ENCODE measurements around the gene VPS37D.
"Not testable (repeated sequence)": the region's sequence is repeated elsewhere in the genome, so short reads cannot be mapped to it uniquely, and the experiment has no call there.

VPS37D gene

GRCh38 chr7:73645643-73646174, 21.9 kb upstream of the VPS37D start:
- Histone ChIP-seq H3K36me3 (ENCODE audit: control insufficient read depth in 2 of 2, insufficient read depth in 2 of 2, low read length in 2 of 2) (no peaks in the 10 kb centered on the region), H3K4me3 (ENCODE audit: low read length in 2 of 2) (no peak overlapping the region), H3K27ac (ENCODE audit: low read depth in 2 of 2, low read length in 2 of 2) (no peak overlapping the region), H3K9ac (ENCODE audit: low read depth in 1 of 2, low read length in 2 of 2) (no peak overlapping the region), H3K27me3 (ENCODE audit: control insufficient read depth in 2 of 2, insufficient read depth in 2 of 2, low read length in 2 of 2) (peaks cover 8 to 15% of the 10 kb centered on the region in 2 donors), H3K9me3 (ENCODE audit: control insufficient read depth in 2 of 2, low read length in 2 of 2) (peaks cover 0 to 3% of the 10 kb centered on the region in 2 donors), H3K4me1 (ENCODE audit: control insufficient read depth in 2 of 2, insufficient read depth in 2 of 2, low read length in 2 of 2) (peaks cover 9 to 11% of the 10 kb centered on the region in 2 donors)

- no peaks in the 10 kb centered on the region for H3K9me3 ChIP-seq (ENCODE audit: control insufficient read depth in 2 of 2, low read length in 2 of 2)
- peaks cover 8 to 15% of the 10 kb centered on the region in 2 donors for H3K27me3 ChIP-seq (ENCODE audit: control insufficient read depth in 2 of 2, insufficient read depth in 2 of 2, low read length in 2 of 2)
- no peaks in the 10 kb centered on the region for H3K36me3 ChIP-seq (ENCODE audit: control insufficient read depth in 2 of 2, insufficient read depth in 2 of 2, low read length in 2 of 2)
- peaks cover 9 to 11% of the 10 kb centered on the region in 2 donors for H3K4me1 ChIP-seq (ENCODE audit: control insufficient read depth in 2 of 2, insufficient read depth in 2 of 2, low read length in 2 of 2)
- no peak overlapping the region for H3K27ac ChIP-seq (ENCODE audit: low read depth in 2 of 2, low read length in 2 of 2)
- H3K4me3 ChIP-seq (ENCODE audit: low read length in 2 of 2), result no peak overlapping the region
- peak overlapping the region in 1 of 2 donors; percentile 7 for H3K9ac ChIP-seq (ENCODE audit: low read depth in 1 of 2, low read length in 2 of 2)
Measured at GRCh38 chr7:73646785-73647724, 20.6 kb upstream of the VPS37D start.

- Histone ChIP-seq H3K9me3 (ENCODE audit: control insufficient read depth in 2 of 2, low read length in 2 of 2) (no peaks in the 10 kb centered on the region), H3K9ac (ENCODE audit: low read depth in 1 of 2, low read length in 2 of 2) (peak overlapping the region in 1 of 2 donors; percentile 56), H3K4me3 (ENCODE audit: low read length in 2 of 2) (peak overlapping the region; percentile 20 to 27), H3K36me3 (ENCODE audit: control insufficient read depth in 2 of 2, insufficient read depth in 2 of 2, low read length in 2 of 2) (no peaks in the 10 kb centered on the region), H3K4me1 (ENCODE audit: control insufficient read depth in 2 of 2, insufficient read depth in 2 of 2, low read length in 2 of 2) (peaks cover 9 to 11% of the 10 kb centered on the region in 2 donors), H3K27me3 (ENCODE audit: control insufficient read depth in 2 of 2, insufficient read depth in 2 of 2, low read length in 2 of 2) (peaks cover 12 to 17% of the 10 kb centered on the region in 2 donors), H3K27ac (ENCODE audit: low read depth in 2 of 2, low read length in 2 of 2) (no peak overlapping the region)
Measured at GRCh38 chr7:73647725-73648592, 19.7 kb upstream of the VPS37D start.

- no peak overlapping the region for H3K27ac ChIP-seq (ENCODE audit: low read depth in 2 of 2, low read length in 2 of 2)
- H3K4me1 ChIP-seq (ENCODE audit: control insufficient read depth in 2 of 2, insufficient read depth in 2 of 2, low read length in 2 of 2), result peaks cover 9 to 11% of the 10 kb centered on the region in 2 donors
- peak overlapping the region in 1 of 2 donors; percentile 56 for H3K9ac ChIP-seq (ENCODE audit: low read depth in 1 of 2, low read length in 2 of 2)
- H3K4me3 ChIP-seq (ENCODE audit: low read length in 2 of 2), result no peak overlapping the region
- no peaks in the 10 kb centered on the region for H3K36me3 ChIP-seq (ENCODE audit: control insufficient read depth in 2 of 2, insufficient read depth in 2 of 2, low read length in 2 of 2)
- peaks cover 12 to 17% of the 10 kb centered on the region in 2 donors for H3K27me3 ChIP-seq (ENCODE audit: control insufficient read depth in 2 of 2, insufficient read depth in 2 of 2, low read length in 2 of 2)
- no peaks in the 10 kb centered on the region for H3K9me3 ChIP-seq (ENCODE audit: control insufficient read depth in 2 of 2, low read length in 2 of 2)
Measured at GRCh38 chr7:73648593-73649332, 18.9 kb upstream of the VPS37D start.

GRCh38 chr7:73649576-73649975, 18.1 kb upstream of the VPS37D start:
- Histone ChIP-seq H3K4me1 (ENCODE audit: control insufficient read depth in 2 of 2, insufficient read depth in 2 of 2, low read length in 2 of 2) (peaks cover 9 to 11% of the 10 kb centered on the region in 2 donors), H3K4me3 (ENCODE audit: low read length in 2 of 2) (no peak overlapping the region), H3K27me3 (ENCODE audit: control insufficient read depth in 2 of 2, insufficient read depth in 2 of 2, low read length in 2 of 2) (peaks cover 12 to 17% of the 10 kb centered on the region in 2 donors), H3K36me3 (ENCODE audit: control insufficient read depth in 2 of 2, insufficient read depth in 2 of 2, low read length in 2 of 2) (no peaks in the 10 kb centered on the region), H3K9ac (ENCODE audit: low read depth in 1 of 2, low read length in 2 of 2) (no peak overlapping the region), H3K9me3 (ENCODE audit: control insufficient read depth in 2 of 2, low read length in 2 of 2) (no peaks in the 10 kb centered on the region), H3K27ac (ENCODE audit: low read depth in 2 of 2, low read length in 2 of 2) (no peak overlapping the region)

GRCh38 chr7:73650524-73650923, 17.1 kb upstream of the VPS37D start:
- Histone ChIP-seq H3K9ac (ENCODE audit: low read depth in 1 of 2, low read length in 2 of 2) (no peak overlapping the region), H3K9me3 (ENCODE audit: control insufficient read depth in 2 of 2, low read length in 2 of 2) (no peaks in the 10 kb centered on the region), H3K27ac (ENCODE audit: low read depth in 2 of 2, low read length in 2 of 2) (no peak overlapping the region), H3K4me1 (ENCODE audit: control insufficient read depth in 2 of 2, insufficient read depth in 2 of 2, low read length in 2 of 2) (peaks cover 9 to 11% of the 10 kb centered on the region in 2 donors), H3K27me3 (ENCODE audit: control insufficient read depth in 2 of 2, insufficient read depth in 2 of 2, low read length in 2 of 2) (peaks cover 12 to 16% of the 10 kb centered on the region in 2 donors), H3K36me3 (ENCODE audit: control insufficient read depth in 2 of 2, insufficient read depth in 2 of 2, low read length in 2 of 2) (no peaks in the 10 kb centered on the region), H3K4me3 (ENCODE audit: low read length in 2 of 2) (no peak overlapping the region)

- no peak overlapping the region for H3K9ac ChIP-seq (ENCODE audit: low read depth in 1 of 2, low read length in 2 of 2)
- peaks cover 6 to 11% of the 10 kb centered on the region in 2 donors for H3K4me1 ChIP-seq (ENCODE audit: control insufficient read depth in 2 of 2, insufficient read depth in 2 of 2, low read length in 2 of 2)
- no peak overlapping the region for H3K27ac ChIP-seq (ENCODE audit: low read depth in 2 of 2, low read length in 2 of 2)
- H3K36me3 ChIP-seq (ENCODE audit: control insufficient read depth in 2 of 2, insufficient read depth in 2 of 2, low read length in 2 of 2), result no peaks in the 10 kb centered on the region
- H3K9me3 ChIP-seq (ENCODE audit: control insufficient read depth in 2 of 2, low read length in 2 of 2), result no peaks in the 10 kb centered on the region
- H3K27me3 ChIP-seq (ENCODE audit: control insufficient read depth in 2 of 2, insufficient read depth in 2 of 2, low read length in 2 of 2), result peaks cover 8 to 12% of the 10 kb centered on the region in 2 donors
- H3K4me3 ChIP-seq (ENCODE audit: low read length in 2 of 2), result no peak overlapping the region
Measured at GRCh38 chr7:73652541-73652949, 15.1 kb upstream of the VPS37D start.

GRCh38 chr7:73655309-73655708, 12.3 kb upstream of the VPS37D start:
- H3K9ac ChIP-seq (ENCODE audit: low read depth in 1 of 2, low read length in 2 of 2), result not testable (repeated sequence)

GRCh38 chr7:73659983-73660382, 7.6 kb upstream of the VPS37D start:
- Histone ChIP-seq H3K4me1 (ENCODE audit: control insufficient read depth in 2 of 2, insufficient read depth in 2 of 2, low read length in 2 of 2) (peaks cover 3% of the 10 kb centered on the region in 2 donors), H3K9ac (ENCODE audit: low read depth in 1 of 2, low read length in 2 of 2) (no peak overlapping the region), H3K9me3 (ENCODE audit: control insufficient read depth in 2 of 2, low read length in 2 of 2) (no peaks in the 10 kb centered on the region), H3K27ac (ENCODE audit: low read depth in 2 of 2, low read length in 2 of 2) (no peak overlapping the region), H3K4me3 (ENCODE audit: low read length in 2 of 2) (no peak overlapping the region), H3K27me3 (ENCODE audit: control insufficient read depth in 2 of 2, insufficient read depth in 2 of 2, low read length in 2 of 2) (no peaks in the 10 kb centered on the region), H3K36me3 (ENCODE audit: control insufficient read depth in 2 of 2, insufficient read depth in 2 of 2, low read length in 2 of 2) (no peaks in the 10 kb centered on the region)

More at GRCh38 chr7:73655309-73655708, 12.3 kb upstream of the VPS37D start:
- not testable (repeated sequence) for H3K4me1 ChIP-seq (ENCODE audit: control insufficient read depth in 2 of 2, insufficient read depth in 2 of 2, low read length in 2 of 2); H3K27ac ChIP-seq (ENCODE audit: low read depth in 2 of 2, low read length in 2 of 2); H3K9me3 ChIP-seq (ENCODE audit: control insufficient read depth in 2 of 2, low read length in 2 of 2); H3K27me3 ChIP-seq (ENCODE audit: control insufficient read depth in 2 of 2, insufficient read depth in 2 of 2, low read length in 2 of 2); H3K4me3 ChIP-seq (ENCODE audit: low read length in 2 of 2); H3K36me3 ChIP-seq (ENCODE audit: control insufficient read depth in 2 of 2, insufficient read depth in 2 of 2, low read length in 2 of 2)

Data from mucosa of rectum (tissue), 2 donors.